GM21528 (cell line): Measurements from ENCODE around the gene SCN3B.

Experiments used
- ATAC-seq: cut with Tn5 transposase; IDR thresholded peaks from one replicate; pipeline ENCODE4 v1.9.1; 2021; ENCODE audit warnings: mild to moderate bottlenecking, moderate library complexity; ENCODE audit not compliant: unreplicated experiment, low FRiP score

The SCN3B gene

GRCh38 chr11:123603666-123604065 is 50.8 kb downstream of the SCN3B start:
- ATAC-seq: no peak

GRCh38 chr11:123601743-123602142 is 52.7 kb downstream of the SCN3B start:
- no peak for ATAC-seq

- ATAC-seq: no peak
Measured at GRCh38 chr11:123601136-123601535, 53.3 kb downstream of the SCN3B start.

GRCh38 chr11:123597859-123598258 is 56.6 kb downstream of the SCN3B start:
- no peak for ATAC-seq

- ATAC-seq: no peak
Measured at GRCh38 chr11:123594921-123595320, 59.5 kb downstream of the SCN3B start.

- ATAC-seq: no peak
Measured at GRCh38 chr11:123594188-123594901, 60.1 kb downstream of the SCN3B start.

- no peak for ATAC-seq
Measured at GRCh38 chr11:123593570-123593969, 60.9 kb downstream of the SCN3B start.

- ATAC-seq: no peak
Measured at GRCh38 chr11:123590296-123590912, 64.0 kb downstream of the SCN3B start.

GRCh38 chr11:123588864-123589262 is 65.6 kb downstream of the SCN3B start:
- ATAC-seq: no peak

- no peak for ATAC-seq
Measured at GRCh38 chr11:123588117-123588863, 66.1 kb downstream of the SCN3B start.

- no peak for ATAC-seq
Measured at GRCh38 chr11:123587559-123587958, 66.9 kb downstream of the SCN3B start.

GRCh38 chr11:123587044-123587443 is 67.4 kb downstream of the SCN3B start:
- no peak for ATAC-seq

- ATAC-seq: no peak
Measured at GRCh38 chr11:123586568-123586967, 67.9 kb downstream of the SCN3B start.

GRCh38 chr11:123585706-123586105 is 68.7 kb downstream of the SCN3B start:
- ATAC-seq: no peak

- no peak for ATAC-seq
Measured at GRCh38 chr11:123585206-123585605, 69.2 kb downstream of the SCN3B start.

GRCh38 chr11:123584737-123585136 is 69.7 kb downstream of the SCN3B start:
- no peak for ATAC-seq

GRCh38 chr11:123584186-123584585 is 70.2 kb downstream of the SCN3B start:
- no peak for ATAC-seq

- no peak for ATAC-seq
Measured at GRCh38 chr11:123582992-123583504, 71.4 kb downstream of the SCN3B start.

GRCh38 chr11:123581651-123582399 is 72.6 kb downstream of the SCN3B start:
- no peak for ATAC-seq

GRCh38 chr11:123580557-123581275 is 73.7 kb downstream of the SCN3B start:
- peak; percentile 86 for ATAC-seq
